HepG2 (cell line): Measurements from ENCODE around the gene TMEM190. TPM values are rescaled to one million over a fixed set of nuclear protein-coding genes. Genes with fewer than 3 reads are reported as not detected.
A peak's percentile ranks its signal among the peaks of the same experiment; 100 is the strongest.

Source experiments
- ATAC-seq: fragments of 200-7000 bp; cut with Tn5 transposase; 3 replicates; pipeline ENCODE4 v1.9.1; 2020; ENCODE audit warnings: mild to moderate bottlenecking, moderate library complexity
- BruUV-seq: library from RNA; stranded (reverse); fragments of 400-500 nt; replicated peaks from 2 replicates; lab custom pipeline; 2021; lab: Mats Ljungman, UMichigan
- CTCF ChIA-PET: fragments of 300-600 bp; formaldehyde crosslinking; extraction: SDS; loops from one replicate; lab custom pipeline; 2021; ENCODE audit warnings: low total read pairs, inconsistent platforms, low intra/inter-chr PET ratio; lab: Yijun Ruan, JAX
- POLR2A ChIA-PET: fragments of 350-600 bp; sonication (Branson Sonifier 250); formaldehyde crosslinking; loops from one replicate; lab custom pipeline; 2020; ENCODE audit warnings: antibody characterized with exemption, inconsistent platforms; lab: Yijun Ruan, JAX
- DNase-seq: peaks from one replicate; pipeline ENCODE4 v3.0.0-alpha.2; 2015; ENCODE audit warnings: low spot score
- FAIRE-seq: peaks from 3 replicates; lab custom pipeline; 2011; peaks lifted over from hg19 to GRCh38; lab: Jason Lieb, UNC
- H2AFZ ChIP-seq: one replicate; pipeline ENCODE4 v1.6.1; 2011; ENCODE audit warnings: low read length, inconsistent platforms
- H3K27ac ChIP-seq: fragments of 300-600 bp; 3 replicates; pipeline ENCODE4 v1.8.0; 2011; ENCODE audit warnings: mixed run types, mild to moderate bottlenecking, mixed read lengths, low read length, inconsistent platforms; ENCODE audit not compliant: insufficient read depth; ENCODE audit errors: extremely low read length
- H3K27me3 ChIP-seq, 2 experiments: fragments of 200-600 bp in 1 of 2; 2 replicates in 1 of 2; 3 replicates in 1 of 2; pipeline versions ENCODE4 v1.6.0 to v1.8.0; 2011; ENCODE audit warnings: low read length in 2 of 2, mild to moderate bottlenecking in 2 of 2, moderate library complexity in 2 of 2, inconsistent platforms in 1 of 2; ENCODE audit not compliant: insufficient read depth in 2 of 2, control insufficient read depth in 1 of 2
- H3K36me3 ChIP-seq, 2 experiments: fragments of 200-600 bp in 1 of 2; replicated peaks in 1 of 2; 2 replicates in 1 of 2; 3 replicates in 1 of 2; pipeline versions ENCODE4 v1.5.1 to v1.8.0; 2011; ENCODE audit warnings: low read length in 2 of 2, inconsistent platforms in 1 of 2; ENCODE audit not compliant: insufficient read depth in 2 of 2, control insufficient read depth in 1 of 2
- H3K4me1 ChIP-seq: 2 replicates; pipeline ENCODE4 v1.5.1; 2012; ENCODE audit warnings: low read length, inconsistent platforms; ENCODE audit not compliant: insufficient read depth
- H3K4me2 ChIP-seq: 2 replicates; pipeline ENCODE4 v1.6.0; 2011; ENCODE audit warnings: low read depth, low read length, inconsistent platforms
- H3K4me3 ChIP-seq, 3 experiments: fragments of 200-600 bp in 1 of 3; sonication (generic), shearing (Covaris generic) in 1 of 3; replicated peaks in 1 of 3; 2 replicates each; pipeline ENCODE4 v1.5.1; 2011 to 2016; ENCODE audit warnings: low read length in 3 of 3, inconsistent platforms in 2 of 3, low read depth in 2 of 3, mild to moderate bottlenecking in 2 of 3, control low read depth in 1 of 3, mixed read lengths in 1 of 3; ENCODE audit not compliant: insufficient read depth in 1 of 3
- H3K79me2 ChIP-seq: one replicate; pipeline ENCODE4 v1.6.1; 2011; ENCODE audit warnings: low read length, inconsistent platforms; ENCODE audit not compliant: insufficient read depth
- H3K9ac ChIP-seq: 2 replicates; pipeline ENCODE4 v1.6.0; 2011; ENCODE audit warnings: mild to moderate bottlenecking, low read depth, low read length, inconsistent platforms; ENCODE audit not compliant: insufficient read depth
- H3K9me3 ChIP-seq: 2 replicates; pipeline ENCODE4 v1.5.1; 2012; ENCODE audit warnings: mild to moderate bottlenecking, low read length
- H4K20me1 ChIP-seq: 2 replicates; pipeline ENCODE4 v1.6.0; 2011; ENCODE audit warnings: inconsistent platforms, mild to moderate bottlenecking, low read length, moderate library complexity; ENCODE audit not compliant: insufficient read depth
- DRAP1 ChIP-seq: IDR thresholded peaks from 2 replicates; pipeline ENCODE4 v1.6.1; 2016; ENCODE audit warnings: missing genetic modification reagents, missing compliant biosample characterization
- HOXD1 ChIP-seq: sonication (generic); formaldehyde crosslinking; IDR thresholded peaks from 2 replicates; pipeline ENCODE4 v1.5.0; 2020; ENCODE audit warnings: missing genetic modification reagents
- NRL ChIP-seq: sonication (generic); formaldehyde crosslinking; IDR thresholded peaks from 2 replicates; pipeline ENCODE4 v1.5.0; 2020; ENCODE audit warnings: missing genetic modification reagents, mild to moderate bottlenecking, moderate library complexity, borderline replicate concordance
- RFX3 ChIP-seq: IDR thresholded peaks from 2 replicates; pipeline ENCODE4 v1.6.1; 2016; ENCODE audit warnings: missing biosample characterization, missing genetic modification reagents
- WGBS: methylation state at CpG from one replicate; pipeline ENCODE4 v1.1.6; 2017; ENCODE audit warnings: low lambda C conversion rate; 5-methylcytosine and 5-hydroxymethylcytosine counted together
- in situ Hi-C: cut with HindIII; loops from 2 replicates; pipeline ENCODE4 v1.10.0; 2017; ENCODE audit warnings: low pct_unique_long_range_greater_than_20kb; ENCODE audit not compliant: extremely low pct_ligation_motif_present
- intact Hi-C: fragments of 100-400 bp; cut with micrococcal nuclease; formaldehyde crosslinking; loops from one replicate; pipeline ENCODE4 v1.10.0; 2022; ENCODE audit not compliant: unreplicated experiment
- polyA plus RNA-seq, 8 experiments: library from polyadenylated mRNA; depleted of rRNA in 3 of 8; stranded (reverse) in 7 of 8; unstranded in 1 of 8; fragments of >200 nt; fragmentation: Illumina TruSeq in 4 of 8; extraction: Trizol in 4 of 8; gene quantifications; 2 replicates each; pipeline versions ENCODE4 v1.2.1 to v1.2.3, GENCODE V29; 2011 to 2016; ENCODE audit warnings: low read depth in 4 of 8, missing spikeins in 1 of 8, mixed read lengths in 1 of 8; ENCODE audit not compliant: insufficient read depth in 1 of 8
- total RNA-seq, 5 experiments: library from RNA; depleted of rRNA; stranded (reverse); fragments of >200 nt; fragmentation: Illumina TruSeq; extraction: Trizol; gene quantifications; 2 replicates each; pipeline ENCODE4 v1.2.3, GENCODE V29; 2016; ENCODE audit warnings: low read depth in 1 of 5
- TF ChIP-seq, protein P1 (sequence below): sonication (generic); formaldehyde crosslinking; IDR thresholded peaks from 2 replicates; pipeline ENCODE4 v1.9.0; 2022; ENCODE audit warnings: missing genetic modification reagents, mild to moderate bottlenecking, borderline replicate concordance
- TF ChIP-seq, protein P2 (sequence below): sonication (generic); formaldehyde crosslinking; IDR thresholded peaks from 2 replicates; pipeline ENCODE4 v1.4.0; 2020; ENCODE audit warnings: missing genetic modification reagents

Gene TMEM190
- total and polyA plus RNA-seq, 2 of the 13 experiments (the other 11 are each of a cell fraction or from before 2014, with no cell fraction given), result 0.35 to 0.83 TPM

- H3K9me3 ChIP-seq, result no peaks in the 10 kb centered on the region
- no peak for ATAC-seq
- in situ Hi-C loops, result loop anchor here (5.0 kb wide), 1 partner anchor 258 kb away; the partner anchor contains the start of gene TNNT1
- no peaks in the 10 kb centered on the region for H4K20me1 ChIP-seq
- H3K27ac ChIP-seq, result no peak overlapping the region
- H3K27me3 ChIP-seq, result peaks cover 0 to 3% of the 10 kb centered on the region in 2 experiments; a peak in 1 of 5 replicates
- no peak overlapping the region; a peak in 1 of 6 replicates for H3K4me3 ChIP-seq
- BruUV-seq, result no TSS peak
- no peak for DNase-seq
- peaks cover 26% of the 10 kb centered on the region for H3K4me1 ChIP-seq
- H3K4me2 ChIP-seq, result peak overlapping the region; percentile 13; the same call in 1 of the 2 replicates
- TF ChIP-seq DRAP1 (CRISPR knock-in tag), result no peak
- TF ChIP-seq HOXD1, result no peak
- TF ChIP-seq NRL (CRISPR knock-in tag), result no peak
- no peak for TF ChIP-seq RFX3 (CRISPR knock-in tag)
- no peak for FAIRE-seq
- intact Hi-C loops, result no loop called here
- ChIA-PET CTCF (no interaction called here), POLR2A (interaction anchor here (1.5 to 2.9 kb wide), 3 partner anchors 15 to 67 kb away, joined by 6 to 62 read pairs (median 11); partner anchors contain the start of genes KMT5C and RPL28)
- WGBS, result 92% methylated on average over 5 of the region's 5 CpGs
- H3K9ac ChIP-seq, result no peak overlapping the region
- H3K36me3 ChIP-seq, result peaks cover 9 to 26% of the 10 kb centered on the region in 2 experiments; a peak in 4 of 5 replicates
- peaks cover 16% of the 10 kb centered on the region for H3K79me2 ChIP-seq
- H2AFZ ChIP-seq, result no peak overlapping the region
Measured at GRCh38 chr19:55405638-55406037, 29.0 kb downstream of the TMEM190 start.

DNA sequence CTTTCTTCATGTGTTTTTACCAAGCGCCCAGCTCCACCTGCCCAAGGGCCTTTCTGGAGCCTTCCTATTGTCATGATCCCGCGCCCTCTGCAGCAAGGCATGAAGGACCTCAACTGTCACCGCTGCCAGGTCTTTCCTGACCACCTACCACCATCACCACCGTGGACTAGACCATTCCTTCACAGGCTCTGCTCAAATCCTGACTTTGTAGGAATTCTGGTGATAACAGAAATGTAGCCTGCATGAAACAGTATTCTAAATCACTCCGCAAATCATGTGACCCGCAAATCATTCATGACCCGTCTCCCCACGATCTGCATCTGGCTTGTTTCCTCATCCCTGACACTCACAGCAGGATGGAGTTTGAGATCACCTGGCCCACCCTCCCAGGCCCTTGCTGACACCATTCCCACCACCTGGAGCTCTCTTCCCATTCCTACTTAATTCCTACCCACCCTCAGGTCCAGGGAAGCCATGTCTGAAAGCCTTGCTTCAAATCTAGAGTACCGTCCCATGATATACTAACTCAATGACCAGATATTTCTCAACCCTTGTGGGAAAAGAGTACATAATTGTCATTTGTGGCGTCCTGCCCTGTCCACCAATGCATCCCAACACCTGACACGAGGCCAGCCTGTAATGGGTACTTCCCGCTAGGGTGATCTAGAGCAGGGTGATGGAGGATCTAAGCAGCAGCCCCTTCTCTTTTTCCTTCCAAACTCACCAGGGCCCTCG, 29.6 kb downstream of the TMEM190 start:
- no peak for FAIRE-seq
- 87% methylated on average over 14 of the region's 14 CpGs for WGBS
- CTCF ChIA-PET, result no interaction called here
- Histone ChIP-seq H3K27me3 (peaks cover 0 to 5% of the 10 kb centered on the region in 2 experiments; a peak in 1 of 5 replicates), H3K9me3 (no peaks in the 10 kb centered on the region), H3K4me2 (peak overlapping the region; percentile 57), H3K9ac (peak overlapping the region; percentile 86; the same call in 1 of the 2 replicates), H3K27ac (no peak overlapping the region), H2AFZ (no peak overlapping the region), H3K36me3 (peaks cover 9 to 23% of the 10 kb centered on the region in 2 experiments; a peak in 4 of 5 replicates), H3K79me2 (peaks cover 16% of the 10 kb centered on the region), H3K4me1 (peaks cover 26% of the 10 kb centered on the region), H3K4me3 (peak overlapping the region; percentile 82 to 88 (median 83); a peak in 5 of 6 replicates), H4K20me1 (no peaks in the 10 kb centered on the region)
- no peak for DNase-seq
- POLR2A ChIA-PET, result interaction anchor here (1.5 to 2.9 kb wide), 5 partner anchors 16 to 126 kb away, joined by 6 to 62 read pairs (median 11); partner anchors contain the start of genes HSPBP1, KMT5C, RPL28 and TMEM190
- in situ Hi-C loops (loop anchor here (5.0 kb wide), 1 partner anchor 259 kb away; the partner anchor contains the start of gene TNNT1), intact Hi-C loops (no loop called here)
- BruUV-seq, result TSS peak; percentile 68
- TF ChIP-seq, protein P1, sequence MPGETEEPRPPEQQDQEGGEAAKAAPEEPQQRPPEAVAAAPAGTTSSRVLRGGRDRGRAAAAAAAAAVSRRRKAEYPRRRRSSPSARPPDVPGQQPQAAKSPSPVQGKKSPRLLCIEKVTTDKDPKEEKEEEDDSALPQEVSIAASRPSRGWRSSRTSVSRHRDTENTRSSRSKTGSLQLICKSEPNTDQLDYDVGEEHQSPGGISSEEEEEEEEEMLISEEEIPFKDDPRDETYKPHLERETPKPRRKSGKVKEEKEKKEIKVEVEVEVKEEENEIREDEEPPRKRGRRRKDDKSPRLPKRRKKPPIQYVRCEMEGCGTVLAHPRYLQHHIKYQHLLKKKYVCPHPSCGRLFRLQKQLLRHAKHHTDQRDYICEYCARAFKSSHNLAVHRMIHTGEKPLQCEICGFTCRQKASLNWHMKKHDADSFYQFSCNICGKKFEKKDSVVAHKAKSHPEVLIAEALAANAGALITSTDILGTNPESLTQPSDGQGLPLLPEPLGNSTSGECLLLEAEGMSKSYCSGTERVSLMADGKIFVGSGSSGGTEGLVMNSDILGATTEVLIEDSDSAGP (CRISPR knock-in tag), result 0 out of 2 replicates have a peak, but pooled peaks have one; percentile 17
- TF ChIP-seq, protein P2, sequence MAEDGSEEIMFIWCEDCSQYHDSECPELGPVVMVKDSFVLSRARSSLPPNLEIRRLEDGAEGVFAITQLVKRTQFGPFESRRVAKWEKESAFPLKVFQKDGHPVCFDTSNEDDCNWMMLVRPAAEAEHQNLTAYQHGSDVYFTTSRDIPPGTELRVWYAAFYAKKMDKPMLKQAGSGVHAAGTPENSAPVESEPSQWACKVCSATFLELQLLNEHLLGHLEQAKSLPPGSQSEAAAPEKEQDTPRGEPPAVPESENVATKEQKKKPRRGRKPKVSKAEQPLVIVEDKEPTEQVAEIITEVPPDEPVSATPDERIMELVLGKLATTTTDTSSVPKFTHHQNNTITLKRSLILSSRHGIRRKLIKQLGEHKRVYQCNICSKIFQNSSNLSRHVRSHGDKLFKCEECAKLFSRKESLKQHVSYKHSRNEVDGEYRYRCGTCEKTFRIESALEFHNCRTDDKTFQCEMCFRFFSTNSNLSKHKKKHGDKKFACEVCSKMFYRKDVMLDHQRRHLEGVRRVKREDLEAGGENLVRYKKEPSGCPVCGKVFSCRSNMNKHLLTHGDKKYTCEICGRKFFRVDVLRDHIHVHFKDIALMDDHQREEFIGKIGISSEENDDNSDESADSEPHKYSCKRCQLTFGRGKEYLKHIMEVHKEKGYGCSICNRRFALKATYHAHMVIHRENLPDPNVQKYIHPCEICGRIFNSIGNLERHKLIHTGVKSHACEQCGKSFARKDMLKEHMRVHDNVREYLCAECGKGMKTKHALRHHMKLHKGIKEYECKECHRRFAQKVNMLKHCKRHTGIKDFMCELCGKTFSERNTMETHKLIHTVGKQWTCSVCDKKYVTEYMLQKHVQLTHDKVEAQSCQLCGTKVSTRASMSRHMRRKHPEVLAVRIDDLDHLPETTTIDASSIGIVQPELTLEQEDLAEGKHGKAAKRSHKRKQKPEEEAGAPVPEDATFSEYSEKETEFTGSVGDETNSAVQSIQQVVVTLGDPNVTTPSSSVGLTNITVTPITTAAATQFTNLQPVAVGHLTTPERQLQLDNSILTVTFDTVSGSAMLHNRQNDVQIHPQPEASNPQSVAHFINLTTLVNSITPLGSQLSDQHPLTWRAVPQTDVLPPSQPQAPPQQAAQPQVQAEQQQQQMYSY, result no peak
- no peak for ATAC-seq
